Panc1 (cell line): ENCODE measurements around the gene TMEM217. TPM values are rescaled to one million over a fixed set of nuclear protein-coding genes. Genes with fewer than 3 reads are reported as not detected.
A peak's percentile ranks its signal among the peaks of the same experiment; 100 is the strongest.

Source experiments
- ATAC-seq: fragments of 200-7000 bp; cut with Tn5 transposase; 2 replicates; pipeline ENCODE4 v1.9.1; 2020; ENCODE audit warnings: mild to moderate bottlenecking, moderate library complexity
- BruUV-seq: library from RNA; stranded (reverse); fragments of 400-500 nt; replicated peaks from 2 replicates; lab custom pipeline; 2021; lab: Mats Ljungman, UMichigan
- CTCF ChIA-PET: fragments of 300-600 bp; sonication (Branson Sonifier 250); formaldehyde crosslinking; loops from one replicate; lab custom pipeline; 2022; ENCODE audit warnings: antibody characterized with exemption; lab: Charles Lee
- POLR2A ChIA-PET: fragments of 300-600 bp; sonication (Branson Sonifier 250); formaldehyde crosslinking; loops from one replicate; lab custom pipeline; 2022; ENCODE audit warnings: antibody characterized with exemption; lab: Charles Lee
- DNase-seq: peaks from one replicate; pipeline ENCODE4 v3.0.0-alpha.2; 2010; ENCODE audit warnings: low read depth, low spot score
- H3K27ac ChIP-seq: 2 replicates; pipeline ENCODE4 v1.5.1; 2011; ENCODE audit warnings: mild to moderate bottlenecking, low read length, inconsistent platforms
- H3K27me3 ChIP-seq: fragments of 200-500 bp; sonication (Bioruptor generic); 2 replicates; pipeline ENCODE4 v1.6.0; 2014; ENCODE audit warnings: low read length, inconsistent platforms; ENCODE audit not compliant: control insufficient read depth, insufficient read depth
- H3K36me3 ChIP-seq: fragments of 200-500 bp; sonication (Bioruptor generic); 2 replicates; pipeline ENCODE4 v1.5.1; 2014; ENCODE audit warnings: inconsistent platforms, mild to moderate bottlenecking, low read length, moderate library complexity; ENCODE audit not compliant: control insufficient read depth, insufficient read depth
- H3K4me1 ChIP-seq: 2 replicates; pipeline ENCODE4 v1.5.1; 2011; ENCODE audit warnings: inconsistent platforms, mild to moderate bottlenecking, low read length, moderate library complexity; ENCODE audit not compliant: control insufficient read depth, insufficient read depth
- H3K4me3 ChIP-seq, 2 experiments: 2 replicates each; pipeline ENCODE4 v1.5.1; 2011 to 2012; ENCODE audit warnings: low read depth in 2 of 2, low read length in 2 of 2, mild to moderate bottlenecking in 2 of 2, inconsistent platforms in 1 of 2, moderate library complexity in 1 of 2
- H3K9me3 ChIP-seq: fragments of 200-500 bp; sonication (Bioruptor generic); 2 replicates; pipeline ENCODE4 v1.5.1; 2014; ENCODE audit warnings: low read depth, mild to moderate bottlenecking, inconsistent platforms, low read length, moderate library complexity; ENCODE audit not compliant: control insufficient read depth, insufficient read depth
- POLR2AphosphoS5 ChIP-seq: IDR thresholded peaks from 2 replicates; pipeline ENCODE4 v1.6.1; 2012; ENCODE audit warnings: mild to moderate bottlenecking, low read depth, low read length, moderate library complexity
- REST ChIP-seq, 2 experiments: IDR thresholded peaks; 2 replicates each; pipeline ENCODE4 v1.6.1; 2011 to 2012; ENCODE audit warnings: low read depth in 2 of 2, control low read depth in 1 of 2, low read length in 1 of 2, mild to moderate bottlenecking in 1 of 2, moderate library complexity in 1 of 2; ENCODE audit not compliant: insufficient read depth in 1 of 2
- SIN3A ChIP-seq: IDR thresholded peaks from 2 replicates; pipeline ENCODE4 v1.6.1; 2012; ENCODE audit warnings: low read depth, mild to moderate bottlenecking, low read length, moderate library complexity, borderline replicate concordance; ENCODE audit not compliant: insufficient read depth
- TCF7L2 ChIP-seq: IDR thresholded peaks from 2 replicates; pipeline ENCODE4 v1.6.1; 2011; ENCODE audit warnings: mild to moderate bottlenecking, low read depth, low read length, inconsistent platforms
- in situ Hi-C: cut with HindIII; loops from 2 replicates; pipeline ENCODE4 v1.10.0; 2016; ENCODE audit warnings: low sequenced_read_pairs, low pct_unique_long_range_greater_than_20kb
- intact Hi-C: fragments of 100-400 bp; cut with micrococcal nuclease; formaldehyde crosslinking; loops from one replicate; pipeline ENCODE4 v1.10.0; 2022; ENCODE audit not compliant: unreplicated experiment
- total RNA-seq: library from RNA; stranded (reverse); gene quantifications from one replicate; pipeline ENCODE4 v1.2.1, GENCODE V29; 2021; ENCODE audit not compliant: unreplicated experiment
- TF ChIP-seq, protein P1 (sequence below): fragments of 450-650 bp; IDR thresholded peaks from 2 replicates; pipeline ENCODE4 v1.5.1; 2017; ENCODE audit warnings: mild to moderate bottlenecking

The TMEM217 gene
- total RNA-seq, 1 experiment from 2014 or later, result 4.0 TPM

DNA sequence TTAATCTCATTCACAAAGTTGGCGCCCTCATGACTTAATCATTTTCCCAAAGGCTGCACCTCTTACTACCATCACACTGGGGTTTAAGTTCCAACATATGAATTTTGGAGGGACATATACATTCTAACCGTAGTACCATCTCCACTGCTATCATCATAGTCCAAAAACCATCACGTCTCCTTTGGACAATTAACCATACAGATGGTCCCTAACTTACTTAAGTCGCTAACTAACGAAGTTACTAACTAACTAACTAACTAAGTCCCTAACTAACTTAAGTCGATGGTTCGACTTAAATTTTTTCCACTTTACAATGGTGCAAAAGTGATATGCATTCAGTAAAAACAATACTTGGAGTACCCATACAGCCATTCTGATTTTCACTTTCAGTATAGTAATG, 24.4 kb downstream of the TMEM217 start:
- no peaks in the 10 kb centered on the region for H3K9me3 ChIP-seq
- no peaks in the 10 kb centered on the region for H3K36me3 ChIP-seq
- H3K4me1 ChIP-seq, result no peaks in the 10 kb centered on the region
- ATAC-seq (no peak), DNase-seq (no peak)
- in situ Hi-C loops (no loop called here), intact Hi-C loops (no loop called here)
- ChIA-PET CTCF (no interaction called here), POLR2A (no interaction called here)
- no peaks in the 10 kb centered on the region for H3K27me3 ChIP-seq
- TF ChIP-seq TCF7L2, result no peak
- no peak for TF ChIP-seq POLR2AphosphoS5
- no peak for TF ChIP-seq SIN3A
- TF ChIP-seq REST (IDR thresholded peaks at IDR 0.05; ENCODE audit: insufficient read depth in 1 of 2, low read depth in 2 of 2, low read length in 1 of 2), result no peak
- TF ChIP-seq, protein P1, sequence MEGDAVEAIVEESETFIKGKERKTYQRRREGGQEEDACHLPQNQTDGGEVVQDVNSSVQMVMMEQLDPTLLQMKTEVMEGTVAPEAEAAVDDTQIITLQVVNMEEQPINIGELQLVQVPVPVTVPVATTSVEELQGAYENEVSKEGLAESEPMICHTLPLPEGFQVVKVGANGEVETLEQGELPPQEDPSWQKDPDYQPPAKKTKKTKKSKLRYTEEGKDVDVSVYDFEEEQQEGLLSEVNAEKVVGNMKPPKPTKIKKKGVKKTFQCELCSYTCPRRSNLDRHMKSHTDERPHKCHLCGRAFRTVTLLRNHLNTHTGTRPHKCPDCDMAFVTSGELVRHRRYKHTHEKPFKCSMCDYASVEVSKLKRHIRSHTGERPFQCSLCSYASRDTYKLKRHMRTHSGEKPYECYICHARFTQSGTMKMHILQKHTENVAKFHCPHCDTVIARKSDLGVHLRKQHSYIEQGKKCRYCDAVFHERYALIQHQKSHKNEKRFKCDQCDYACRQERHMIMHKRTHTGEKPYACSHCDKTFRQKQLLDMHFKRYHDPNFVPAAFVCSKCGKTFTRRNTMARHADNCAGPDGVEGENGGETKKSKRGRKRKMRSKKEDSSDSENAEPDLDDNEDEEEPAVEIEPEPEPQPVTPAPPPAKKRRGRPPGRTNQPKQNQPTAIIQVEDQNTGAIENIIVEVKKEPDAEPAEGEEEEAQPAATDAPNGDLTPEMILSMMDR, result no peak
- H3K4me3 ChIP-seq, result no peak overlapping the region
- BruUV-seq, result no TSS peak
- no peak overlapping the region for H3K27ac ChIP-seq

- ChIA-PET POLR2A (no interaction called here), CTCF (no interaction called here)
- Histone ChIP-seq H3K36me3 (no peaks in the 10 kb centered on the region), H3K4me3 (no peak overlapping the region), H3K27me3 (no peaks in the 10 kb centered on the region), H3K9me3 (no peaks in the 10 kb centered on the region), H3K27ac (no peak overlapping the region), H3K4me1 (no peaks in the 10 kb centered on the region)
- in situ Hi-C loops, result no loop called here
- TF ChIP-seq POLR2AphosphoS5, result no peak
- TF ChIP-seq, protein P1, result no peak
- TF ChIP-seq TCF7L2, result no peak
- TF ChIP-seq SIN3A, result no peak
- TF ChIP-seq REST (IDR thresholded peaks at IDR 0.05; ENCODE audit: insufficient read depth in 1 of 2, low read depth in 2 of 2, low read length in 1 of 2), result no peak
- intact Hi-C loops, result no loop called here
- TSS peak; percentile 54 for BruUV-seq
- DNase-seq, result no peak
- ATAC-seq, result no peak
These were observed 25.4 kb downstream of the TMEM217 start for GRCh38 chr6:37232430-37233017.
